HG03457 (cell line): ENCODE data around the gene EPM2A.
A peak's percentile ranks its signal among the peaks of the same experiment; 100 is the strongest.

ENCODE experiments used
- ATAC-seq: cut with Tn5 transposase; IDR thresholded peaks from one replicate; pipeline ENCODE4 v1.9.1; 2021; ENCODE audit warnings: moderate number of reproducible peaks; ENCODE audit not compliant: unreplicated experiment

The EPM2A gene

GRCh38 chr6:145681965-145682364 lies 53.4 kb downstream of the EPM2A start:
- no peak for ATAC-seq

GRCh38 chr6:145673504-145673903 lies 61.8 kb downstream of the EPM2A start:
- no peak for ATAC-seq

- ATAC-seq: no peak
Measured at GRCh38 chr6:145670311-145670710, 65.0 kb downstream of the EPM2A start.

GRCh38 chr6:145669627-145670034 lies 65.7 kb downstream of the EPM2A start:
- ATAC-seq: no peak

GRCh38 chr6:145668844-145669243 lies 66.5 kb downstream of the EPM2A start:
- ATAC-seq: no peak

- no peak for ATAC-seq
Measured at GRCh38 chr6:145660676-145661075, 74.6 kb downstream of the EPM2A start.

- no peak for ATAC-seq
Measured at GRCh38 chr6:145656128-145656527, 79.2 kb downstream of the EPM2A start.

GRCh38 chr6:145652572-145652971 lies 82.7 kb downstream of the EPM2A start:
- no peak for ATAC-seq

- ATAC-seq: no peak
Measured at GRCh38 chr6:145651988-145652387, 83.3 kb downstream of the EPM2A start.

GRCh38 chr6:145648149-145648548 lies 87.2 kb downstream of the EPM2A start:
- ATAC-seq: no peak

- ATAC-seq: no peak
Measured at GRCh38 chr6:145647602-145648001, 87.7 kb downstream of the EPM2A start.

- ATAC-seq: no peak
Measured at GRCh38 chr6:145643760-145644159, 91.6 kb downstream of the EPM2A start.

GRCh38 chr6:145633981-145634627 lies 101.2 kb downstream of the EPM2A start:
- peak; percentile 63 for ATAC-seq

GRCh38 chr6:145632971-145633370 lies 102.3 kb downstream of the EPM2A start:
- ATAC-seq: no peak

GRCh38 chr6:145631374-145631773 lies 103.9 kb downstream of the EPM2A start:
- ATAC-seq: no peak

GRCh38 chr6:145630598-145630997 lies 104.7 kb downstream of the EPM2A start:
- no peak for ATAC-seq

- no peak for ATAC-seq
Measured at GRCh38 chr6:145629478-145629877, 105.8 kb downstream of the EPM2A start.

GRCh38 chr6:145627451-145627850 lies 107.9 kb downstream of the EPM2A start:
- ATAC-seq: no peak

GRCh38 chr6:145626857-145627256 lies 108.5 kb downstream of the EPM2A start:
- ATAC-seq: no peak

GRCh38 chr6:145623231-145623630 lies 112.1 kb downstream of the EPM2A start:
- no peak for ATAC-seq

GRCh38 chr6:145621776-145622175 lies 113.5 kb downstream of the EPM2A start:
- ATAC-seq: no peak

GRCh38 chr6:145620088-145620487 lies 115.2 kb downstream of the EPM2A start:
- ATAC-seq: no peak

- ATAC-seq: no peak
Measured at GRCh38 chr6:145609521-145609920, 125.8 kb downstream of the EPM2A start.
